GM23338 (cell line): Measurements from ENCODE around the gene PKNOX2.

Experiments used
- CREB1 ChIP-seq: fragments of 250-450 bp; sonication (Bioruptor Pico); IDR thresholded peaks from 2 replicates; pipeline ENCODE4 v1.5.0; 2020; ENCODE audit warnings: low read depth, mild to moderate bottlenecking, moderate library complexity
- CTCF ChIP-seq, 2 experiments: fragments of 200-600 bp in 1 of 2; sonication (generic) in 1 of 2; conservative IDR thresholded peaks; 2 replicates each; pipeline versions ENCODE4 v1.5.1 to v1.6.1; 2016 to 2017; ENCODE audit warnings: antibody characterized with exemption in 2 of 2, low read depth in 2 of 2, mild to moderate bottlenecking in 2 of 2, moderate library complexity in 1 of 2
- ETS1 ChIP-seq: IDR thresholded peaks from 2 replicates; pipeline ENCODE4 v1.6.1; 2016; ENCODE audit warnings: antibody characterized with exemption
- EZH2 ChIP-seq: fragments of 200-600 bp; sonication (generic); IDR thresholded peaks from one replicate; pipeline ENCODE4 v1.8.0; 2017; ENCODE audit warnings: antibody characterized with exemption, mild to moderate bottlenecking, low read depth; ENCODE audit not compliant: unreplicated experiment
- EZH2phosphoT487 ChIP-seq: fragments of 200-600 bp; sonication (generic); IDR thresholded peaks from one replicate; pipeline ENCODE4 v1.8.1; 2018; ENCODE audit warnings: antibody characterized with exemption; ENCODE audit not compliant: unreplicated experiment
- POLR2AphosphoS5 ChIP-seq: IDR thresholded peaks from 2 replicates; pipeline ENCODE4 v1.6.1; 2016; ENCODE audit warnings: antibody characterized with exemption, low read depth
- REST ChIP-seq: IDR thresholded peaks from one replicate; pipeline ENCODE4 v1.6.1; 2018; ENCODE audit warnings: antibody characterized with exemption; ENCODE audit not compliant: unreplicated experiment
- STAT1 ChIP-seq: IDR thresholded peaks from one replicate; pipeline ENCODE4 v1.6.1; 2016; ENCODE audit warnings: antibody characterized with exemption; ENCODE audit not compliant: unreplicated experiment
- ZNF114 ChIP-seq: fragments of 250-450 bp; sonication (Bioruptor Pico); IDR thresholded peaks from 2 replicates; pipeline ENCODE4 v1.5.0; 2020; ENCODE audit warnings: mild to moderate bottlenecking, moderate library complexity
- ZNF331 ChIP-seq: fragments of 250-450 bp; sonication (Bioruptor Pico); IDR thresholded peaks from 2 replicates; pipeline ENCODE4 v1.5.0; 2020; ENCODE audit warnings: low read depth, mild to moderate bottlenecking, moderate library complexity
- ZNF462 ChIP-seq: fragments of 250-450 bp; sonication (Bioruptor Pico); IDR thresholded peaks from 2 replicates; pipeline ENCODE4 v1.5.0; 2020; ENCODE audit warnings: mild to moderate bottlenecking, moderate library complexity

- TF ChIP-seq CTCF (conservative IDR thresholded peaks at IDR 0.05; ENCODE audit: low read depth in 2 of 2) (no peak), REST (no peak), EZH2 (no peak), EZH2phosphoT487 (no peak), ETS1 (no peak), POLR2AphosphoS5 (no peak), ZNF331 (CRISPR knock-in tag) (no peak), ZNF114 (CRISPR knock-in tag) (no peak), CREB1 (CRISPR knock-in tag) (no peak), STAT1 (no peak), ZNF462 (CRISPR knock-in tag) (no peak)
Observed at GRCh38 chr11:125447721-125448120, 283.2 kb downstream of the PKNOX2 start.
